H1 (cell line): ENCODE data around the gene SGMS1. TPM values are rescaled to one million over a fixed set of nuclear protein-coding genes. Genes with fewer than 3 reads are reported as not detected.

ENCODE experiments used
- CTCF ChIA-PET: fragments of 300-600 bp; sonication (Branson Sonifier 250); formaldehyde crosslinking; loops from one replicate; lab custom pipeline; 2021; ENCODE audit not compliant: partially characterized antibody; lab: Charles Lee
- POLR2A ChIA-PET: fragments of 300-600 bp; sonication (Branson Sonifier 250); formaldehyde crosslinking; loops from one replicate; lab custom pipeline; 2021; ENCODE audit warnings: inconsistent platforms; ENCODE audit not compliant: partially characterized antibody; lab: Charles Lee
- DNase-seq, 2 experiments: peaks; one replicate each; pipeline versions ENCODE4 v3.0.0 to v3.0.0-alpha.2; 2010 to 2022; ENCODE audit warnings: low spot score in 2 of 2, low read depth in 1 of 2, mixed read lengths in 1 of 2
- FAIRE-seq: peaks from 2 replicates; lab custom pipeline; 2011; peaks lifted over from hg19 to GRCh38; lab: Jason Lieb, UNC
- H2AFZ ChIP-seq: 2 replicates; pipeline ENCODE4 v1.8.1; 2012; ENCODE audit warnings: low read length, inconsistent platforms
- H2AK5ac ChIP-seq: 2 replicates; pipeline ENCODE4 v1.6.1; 2013; ENCODE audit warnings: low read depth, low read length
- H2BK120ac ChIP-seq: replicated peaks from 2 replicates; pipeline ENCODE3; 2013; ENCODE audit warnings: low read depth, low read length, inconsistent platforms
- H2BK12ac ChIP-seq: 2 replicates; pipeline ENCODE4 v1.6.1; 2013; ENCODE audit warnings: low read depth, low read length
- H2BK15ac ChIP-seq: 2 replicates; pipeline ENCODE4 v1.6.1; 2013; ENCODE audit warnings: low read length
- H2BK20ac ChIP-seq: 2 replicates; pipeline ENCODE4 v1.6.1; 2013; ENCODE audit warnings: low read length
- H2BK5ac ChIP-seq: 2 replicates; pipeline ENCODE4 v1.6.1; 2013; ENCODE audit warnings: low read depth, low read length
- H3K14ac ChIP-seq: 2 replicates; pipeline ENCODE4 v1.6.1; 2013; ENCODE audit warnings: inconsistent platforms; ENCODE audit not compliant: insufficient read length
- H3K18ac ChIP-seq: 2 replicates; pipeline ENCODE4 v1.6.1; 2013; ENCODE audit warnings: low read length; ENCODE audit errors: extremely low read depth
- H3K23ac ChIP-seq: 2 replicates; pipeline ENCODE4 v1.6.1; 2013; ENCODE audit warnings: inconsistent platforms; ENCODE audit not compliant: insufficient read length
- H3K23me2 ChIP-seq: 2 replicates; pipeline ENCODE4 v1.6.1; 2013; ENCODE audit warnings: low read depth, low read length
- H3K27ac ChIP-seq: 2 replicates; pipeline ENCODE4 v1.6.1; 2011; ENCODE audit warnings: low read depth, low read length, inconsistent platforms
- H3K27me3 ChIP-seq, 4 experiments: replicated peaks in 1 of 4; 1 replicate in 1 of 4; 2 replicates in 3 of 4; pipeline versions ENCODE4 v1.6.1 to v1.8.1; 2011 to 2013; ENCODE audit warnings: low read length in 3 of 4, mild to moderate bottlenecking in 3 of 4, inconsistent platforms in 2 of 4, mixed read lengths in 2 of 4, moderate library complexity in 1 of 4; ENCODE audit not compliant: control insufficient read depth in 3 of 4, insufficient read depth in 3 of 4; ENCODE audit errors: extremely low read depth in 1 of 4
- H3K36me3 ChIP-seq, 4 experiments: 2 replicates each; pipeline versions ENCODE4 v1.6.1 to v1.8.1; 2011 to 2013; ENCODE audit warnings: mild to moderate bottlenecking in 4 of 4, low read length in 3 of 4, moderate library complexity in 2 of 4, control low read depth in 1 of 4, inconsistent platforms in 1 of 4; ENCODE audit not compliant: insufficient read depth in 4 of 4, control insufficient read depth in 2 of 4
- H3K4ac ChIP-seq: replicated peaks from 2 replicates; pipeline ENCODE3; 2013; ENCODE audit warnings: low read length, low read depth, mixed read lengths, inconsistent platforms; ENCODE audit not compliant: insufficient read length
- H3K4me1 ChIP-seq, 4 experiments: replicated peaks in 1 of 4; 1 replicate in 1 of 4; 2 replicates in 3 of 4; pipeline versions ENCODE4 v1.6.1 to v1.8.1; 2011 to 2013; ENCODE audit warnings: low read length in 3 of 4, inconsistent platforms in 2 of 4, mixed read lengths in 1 of 4; ENCODE audit not compliant: insufficient read depth in 4 of 4, control insufficient read depth in 3 of 4
- H3K4me2 ChIP-seq, 2 experiments: 2 replicates each; pipeline versions ENCODE4 v1.6.1 to v1.8.1; 2011 to 2013; ENCODE audit warnings: low read depth in 2 of 2, low read length in 2 of 2, control low read depth in 1 of 2, inconsistent platforms in 1 of 2, mild to moderate bottlenecking in 1 of 2; ENCODE audit not compliant: insufficient read depth in 1 of 2
- H3K4me3 ChIP-seq, 4 experiments: fragments of 200-600, 300-600 bp in 1 of 4; sonication (generic), shearing (Covaris generic), sonication (Bioruptor Twin) in 1 of 4; 2 replicates each; pipeline versions ENCODE4 v1.5.1 to v1.8.1; 2011 to 2016; ENCODE audit warnings: low read length in 4 of 4, low read depth in 3 of 4, control low read depth in 2 of 4, inconsistent platforms in 2 of 4, mild to moderate bottlenecking in 2 of 4, mixed read lengths in 1 of 4, moderate library complexity in 1 of 4; ENCODE audit not compliant: insufficient read depth in 2 of 4; ENCODE audit errors: extremely low read depth in 1 of 4
- H3K56ac ChIP-seq: replicated peaks from 2 replicates; pipeline ENCODE3; 2013; ENCODE audit warnings: low read depth, mild to moderate bottlenecking, mixed read lengths, low read length, inconsistent platforms; ENCODE audit not compliant: insufficient read length
- H3K79me1 ChIP-seq: 2 replicates; pipeline ENCODE4 v1.6.1; 2013; ENCODE audit warnings: low read depth, low read length, control low read depth
- H3K79me2 ChIP-seq, 2 experiments: 2 replicates each; pipeline versions ENCODE4 v1.6.1 to v1.8.1; 2012 to 2013; ENCODE audit warnings: low read length in 2 of 2, mild to moderate bottlenecking in 2 of 2, inconsistent platforms in 1 of 2; ENCODE audit not compliant: insufficient read depth in 2 of 2, control insufficient read depth in 1 of 2
- H3K9ac ChIP-seq, 4 experiments: replicated peaks in 1 of 4; 1 replicate in 1 of 4; 2 replicates in 3 of 4; pipeline versions ENCODE4 v1.6.1 to v1.8.1; 2011 to 2013; ENCODE audit warnings: low read depth in 3 of 4, low read length in 3 of 4, control low read depth in 2 of 4, mild to moderate bottlenecking in 2 of 4, moderate library complexity in 2 of 4, inconsistent platforms in 1 of 4; ENCODE audit errors: extremely low read depth in 1 of 4
- H3K9me3 ChIP-seq, 2 experiments: 2 replicates each; pipeline versions ENCODE4 v1.6.1 to v1.8.1; 2012 to 2013; ENCODE audit warnings: mild to moderate bottlenecking in 2 of 2, moderate library complexity in 2 of 2, control low read depth in 1 of 2, inconsistent platforms in 1 of 2, low read depth in 1 of 2, low read length in 1 of 2, mixed read lengths in 1 of 2; ENCODE audit not compliant: insufficient read depth in 2 of 2
- H4K20me1 ChIP-seq, 2 experiments: replicated peaks in 1 of 2; 2 replicates each; pipeline versions ENCODE3 to v1.8.1; 2011 to 2013; ENCODE audit warnings: inconsistent platforms in 2 of 2, low read length in 2 of 2, mild to moderate bottlenecking in 1 of 2; ENCODE audit not compliant: insufficient read depth in 2 of 2, control insufficient read depth in 1 of 2
- H4K5ac ChIP-seq: 2 replicates; pipeline ENCODE4 v1.6.1; 2013; ENCODE audit warnings: low read length, low read depth, mixed read lengths, inconsistent platforms; ENCODE audit not compliant: insufficient read length
- H4K8ac ChIP-seq: 2 replicates; pipeline ENCODE4 v1.8.0; 2013; ENCODE audit warnings: mild to moderate bottlenecking, moderate library complexity, low read length, inconsistent platforms; ENCODE audit not compliant: insufficient read depth; ENCODE audit errors: extremely low read depth
- H4K91ac ChIP-seq: replicated peaks from 2 replicates; pipeline ENCODE3; 2013; ENCODE audit warnings: low read length, mixed read lengths, inconsistent platforms; ENCODE audit not compliant: insufficient read length
- BACH1 ChIP-seq: IDR thresholded peaks from 2 replicates; pipeline ENCODE4 v1.6.1; 2012; ENCODE audit warnings: low read length, improper control_type of control experiment
- CHD1 ChIP-seq: IDR thresholded peaks from 2 replicates; pipeline ENCODE4 v1.6.1; 2012; ENCODE audit warnings: low read depth, low read length, improper control_type of control experiment
- CREB1 ChIP-seq: IDR thresholded peaks from 2 replicates; pipeline ENCODE4 v1.6.1; 2012; ENCODE audit warnings: inconsistent platforms
- EGR1 ChIP-seq: IDR thresholded peaks from 2 replicates; pipeline ENCODE4 v1.6.1; 2011; ENCODE audit warnings: low read depth, low read length, borderline replicate concordance
- EZH2 ChIP-seq: fragments of 200-600 bp; sonication (generic); IDR thresholded peaks from 2 replicates; pipeline ENCODE4 v1.7.1; 2012; ENCODE audit warnings: low read depth, mild to moderate bottlenecking, moderate library complexity, low read length, inconsistent platforms; ENCODE audit not compliant: severe bottlenecking
- PHF8 ChIP-seq: fragments of 200-600 bp; sonication (generic); conservative IDR thresholded peaks from 2 replicates; pipeline ENCODE4 v1.7.1; 2012; ENCODE audit warnings: low read depth, mild to moderate bottlenecking, inconsistent platforms, low read length, moderate library complexity
- RFX5 ChIP-seq: IDR thresholded peaks from 2 replicates; pipeline ENCODE4 v1.6.1; 2011; ENCODE audit warnings: low read depth, low read length, improper control_type of control experiment, borderline replicate concordance
- RXRA ChIP-seq: IDR thresholded peaks from 2 replicates; pipeline ENCODE4 v1.6.1; 2011; ENCODE audit warnings: low read depth, mild to moderate bottlenecking, low read length, moderate library complexity; ENCODE audit not compliant: insufficient read depth
- SIRT6 ChIP-seq: IDR thresholded peaks from one replicate; pipeline ENCODE4 v1.7.1; 2012; ENCODE audit warnings: low read length, inconsistent platforms
- TAF1 ChIP-seq: IDR thresholded peaks from 2 replicates; pipeline ENCODE4 v1.6.1; 2011; ENCODE audit warnings: mild to moderate bottlenecking, low read depth, low read length
- WGBS, 2 experiments: shearing (Covaris generic) in 1 of 2; methylation state at CpG; one replicate each; pipeline versions ENCODE4 v1.1.6 to v1.1.7; 2013 to 2015; ENCODE audit warnings: low lambda C conversion rate in 2 of 2, mixed read lengths in 2 of 2, inconsistent platforms in 1 of 2, low coverage in 1 of 2, missing lambda C conversion rate in 1 of 2; ENCODE audit not compliant: insufficient replicate concordance in 2 of 2, insufficient coverage in 1 of 2, insufficient read length in 1 of 2; ENCODE audit errors: extremely low coverage in 1 of 2, missing lambda C conversion rate in 1 of 2; 5-methylcytosine and 5-hydroxymethylcytosine counted together
- polyA plus RNA-seq, 7 experiments: library from polyadenylated mRNA; depleted of rRNA in 3 of 7; stranded (reverse) in 5 of 7; unstranded in 2 of 7; fragments of >200 nt in 5 of 7; fragments of 200-250 nt in 2 of 7; gene quantifications; 1 replicate in 5 of 7; 2 replicates in 1 of 7; 4 replicates in 1 of 7; pipeline versions ENCODE4 v1.2.1 to v1.2.3, GENCODE V29; 2011 to 2013; ENCODE audit warnings: missing spikeins in 2 of 7, mixed read lengths in 2 of 7
- total RNA-seq: library from RNA; stranded (reverse); fragmentation: NEBNext Ultra II Directional; extraction: Animal tissue kit (Norgen Biotek cat#: 25700); gene quantifications from 2 replicates; pipeline ENCODE4 v1.2.1, GENCODE V29; 2021
- TF ChIP-seq, protein P1 (sequence below): IDR thresholded peaks from 2 replicates; pipeline ENCODE4 v1.6.1; 2011; ENCODE audit warnings: low read depth, mild to moderate bottlenecking, low read length; ENCODE audit not compliant: insufficient read depth
- TF ChIP-seq, protein P2 (sequence below): IDR thresholded peaks from 2 replicates; pipeline ENCODE4 v1.6.1; 2012; ENCODE audit warnings: low read length, inconsistent platforms

The SGMS1 gene
- total and polyA plus RNA-seq, 2 of the 8 experiments (the other 6 are each of a cell fraction or from before 2014, with no cell fraction given): 6.0 to 15.6 TPM

DNA sequence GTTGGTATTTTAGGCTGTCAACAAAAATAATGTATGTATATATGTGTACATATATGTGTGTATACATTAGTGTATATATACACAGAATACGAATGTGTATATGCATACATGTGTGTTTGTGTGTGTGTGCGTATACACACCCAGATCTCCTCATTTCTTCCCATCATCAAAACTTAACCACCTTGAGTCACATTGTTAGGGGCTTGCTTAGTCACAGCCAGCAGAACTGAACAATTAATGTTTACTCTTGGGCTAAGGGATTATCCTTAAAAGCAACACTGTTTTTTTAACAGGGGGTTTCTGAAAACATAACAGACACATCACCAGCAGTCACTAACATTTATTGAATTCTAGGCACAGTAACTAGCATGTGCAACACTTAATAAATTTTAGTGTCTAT lies 289.5 kb downstream of the SGMS1 start:
- H3K14ac ChIP-seq: no peak overlapping the region
- no peaks in the 10 kb centered on the region for H3K79me1 ChIP-seq
- ChIA-PET POLR2A (no interaction called here), CTCF (no interaction called here)
- no peak overlapping the region for H4K8ac ChIP-seq
- H3K56ac ChIP-seq: no peak overlapping the region
- H3K23ac ChIP-seq: no peak overlapping the region
- no peak overlapping the region for H2BK20ac ChIP-seq
- FAIRE-seq (no peak), DNase-seq (no peak)
- H3K18ac ChIP-seq: no peak overlapping the region
- no peaks in the 10 kb centered on the region for H3K4me1 ChIP-seq
- H3K36me3 ChIP-seq: no peaks in the 10 kb centered on the region
- H4K91ac ChIP-seq: no peak overlapping the region
- 93% methylated on average over 2 of the region's 2 CpGs; no CpG with 5 or more reads in 1 of the 2 experiments for WGBS, 2 experiments
- H4K5ac ChIP-seq: no peak overlapping the region
- H4K20me1 ChIP-seq: no peaks in the 10 kb centered on the region
- H3K23me2 ChIP-seq: no peaks in the 10 kb centered on the region
- H3K79me2 ChIP-seq: no peaks in the 10 kb centered on the region
- H3K27me3 ChIP-seq: no peaks in the 10 kb centered on the region
- H3K4me3 ChIP-seq: no peak overlapping the region
- no peak overlapping the region for H3K4me2 ChIP-seq
- no peak overlapping the region for H2AK5ac ChIP-seq
- no peak overlapping the region for H3K9ac ChIP-seq
- H2BK12ac ChIP-seq: no peak overlapping the region
- H2BK5ac ChIP-seq: no peak overlapping the region
- H3K4ac ChIP-seq: no peak overlapping the region
- H2BK120ac ChIP-seq: no peak overlapping the region
- no peak overlapping the region for H2BK15ac ChIP-seq
- no peaks in the 10 kb centered on the region for H3K9me3 ChIP-seq
- no peak overlapping the region for H3K27ac ChIP-seq
- H2AFZ ChIP-seq: no peak overlapping the region
- no peak for TF ChIP-seq SIRT6
- no peak for TF ChIP-seq BACH1
- TF ChIP-seq EZH2: no peak
- no peak for TF ChIP-seq TAF1
- TF ChIP-seq PHF8: no peak
- TF ChIP-seq EGR1: no peak
- TF ChIP-seq, protein P1, sequence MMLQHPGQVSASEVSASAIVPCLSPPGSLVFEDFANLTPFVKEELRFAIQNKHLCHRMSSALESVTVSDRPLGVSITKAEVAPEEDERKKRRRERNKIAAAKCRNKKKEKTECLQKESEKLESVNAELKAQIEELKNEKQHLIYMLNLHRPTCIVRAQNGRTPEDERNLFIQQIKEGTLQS: no peak
- no peak for TF ChIP-seq CREB1
- no peak for TF ChIP-seq CHD1
- TF ChIP-seq RFX5: no peak
- TF ChIP-seq RXRA: no peak
- TF ChIP-seq, protein P2, sequence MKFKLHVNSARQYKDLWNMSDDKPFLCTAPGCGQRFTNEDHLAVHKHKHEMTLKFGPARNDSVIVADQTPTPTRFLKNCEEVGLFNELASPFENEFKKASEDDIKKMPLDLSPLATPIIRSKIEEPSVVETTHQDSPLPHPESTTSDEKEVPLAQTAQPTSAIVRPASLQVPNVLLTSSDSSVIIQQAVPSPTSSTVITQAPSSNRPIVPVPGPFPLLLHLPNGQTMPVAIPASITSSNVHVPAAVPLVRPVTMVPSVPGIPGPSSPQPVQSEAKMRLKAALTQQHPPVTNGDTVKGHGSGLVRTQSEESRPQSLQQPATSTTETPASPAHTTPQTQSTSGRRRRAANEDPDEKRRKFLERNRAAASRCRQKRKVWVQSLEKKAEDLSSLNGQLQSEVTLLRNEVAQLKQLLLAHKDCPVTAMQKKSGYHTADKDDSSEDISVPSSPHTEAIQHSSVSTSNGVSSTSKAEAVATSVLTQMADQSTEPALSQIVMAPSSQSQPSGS: no peak
